ENCODE data around the gene LILRA2.
"Not testable (repeated sequence)": the region's sequence is repeated elsewhere in the genome, so short reads cannot be mapped to it uniquely, and the experiment has no call there.

LILRA2 gene

DNA sequence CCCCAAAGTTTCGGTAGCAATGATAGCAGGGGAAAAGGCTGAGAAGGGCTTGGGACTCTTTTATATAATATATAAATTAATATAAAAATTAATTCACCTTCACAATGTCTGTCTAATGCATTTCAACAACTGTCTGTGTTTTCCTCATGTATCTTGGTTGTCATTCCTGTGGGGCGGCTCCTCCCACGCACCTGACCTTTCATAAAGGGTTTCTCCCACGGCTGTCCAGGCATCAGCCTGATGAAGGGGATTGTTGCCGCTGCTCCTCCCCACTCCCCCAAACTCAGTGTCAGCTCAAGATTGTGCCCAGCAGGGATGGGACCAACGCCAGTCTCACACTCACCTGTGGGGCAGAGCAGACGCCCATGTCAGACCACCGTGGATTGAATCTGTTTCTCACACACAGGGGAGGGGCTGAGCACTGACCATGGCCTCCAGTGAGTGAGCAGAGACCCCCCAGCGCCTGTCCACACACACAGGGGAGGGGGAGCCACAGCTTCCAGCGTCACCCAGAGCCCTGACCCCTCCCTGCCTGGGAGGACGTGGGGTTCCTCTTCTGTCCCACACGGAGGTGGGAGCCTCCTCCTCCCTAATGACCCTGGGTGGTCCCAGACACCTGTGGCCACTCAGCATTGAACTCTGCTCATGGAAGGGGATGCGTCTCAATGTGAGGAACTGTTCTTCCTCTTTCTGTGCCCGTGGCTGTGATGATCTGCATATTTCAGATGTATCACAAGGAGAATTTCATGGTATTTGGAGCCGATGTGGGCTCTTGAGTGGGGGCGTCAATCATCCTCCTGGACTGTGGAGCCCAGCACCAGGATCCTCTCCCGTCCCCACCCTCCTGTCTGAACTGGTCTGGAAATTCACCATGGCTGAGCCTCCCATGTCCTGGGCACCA, 1.6 kb upstream of the LILRA2 start:
- not testable (repeated sequence) for DNase-seq (ENCODE audit: low read depth in 2 of 2)

DNA sequence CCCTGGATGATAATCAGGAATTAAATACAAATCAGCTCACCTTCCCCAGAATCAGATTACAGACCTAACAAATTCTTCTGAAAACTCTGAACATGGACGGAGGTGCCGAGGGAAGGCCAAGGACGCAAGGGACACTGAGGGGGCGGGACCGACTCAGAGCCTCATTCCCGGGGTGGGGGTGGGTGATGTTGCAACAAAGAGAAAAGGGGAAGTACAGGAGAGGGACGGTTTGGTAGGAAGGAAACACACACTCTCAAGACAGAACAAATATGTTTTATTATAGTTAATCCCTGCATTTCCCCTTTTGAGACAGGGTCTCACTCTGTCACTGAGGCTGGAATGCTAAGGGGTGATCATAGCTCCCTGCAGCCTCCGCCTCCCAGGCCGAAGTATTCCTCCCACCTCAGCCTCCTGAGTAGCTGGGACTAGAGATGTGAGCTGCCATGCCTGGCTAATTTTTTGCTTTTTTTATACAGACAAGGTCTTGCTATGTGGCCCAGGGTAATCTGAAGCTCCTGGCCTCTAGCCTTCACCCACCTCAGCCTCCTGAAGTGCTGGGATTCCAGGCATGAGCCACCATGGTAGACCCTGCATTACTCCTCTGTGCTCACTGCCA, 786 bp upstream of the LILRA2 start:
- DNase-seq (ENCODE audit: low read depth in 2 of 2), result no peak

DNA sequence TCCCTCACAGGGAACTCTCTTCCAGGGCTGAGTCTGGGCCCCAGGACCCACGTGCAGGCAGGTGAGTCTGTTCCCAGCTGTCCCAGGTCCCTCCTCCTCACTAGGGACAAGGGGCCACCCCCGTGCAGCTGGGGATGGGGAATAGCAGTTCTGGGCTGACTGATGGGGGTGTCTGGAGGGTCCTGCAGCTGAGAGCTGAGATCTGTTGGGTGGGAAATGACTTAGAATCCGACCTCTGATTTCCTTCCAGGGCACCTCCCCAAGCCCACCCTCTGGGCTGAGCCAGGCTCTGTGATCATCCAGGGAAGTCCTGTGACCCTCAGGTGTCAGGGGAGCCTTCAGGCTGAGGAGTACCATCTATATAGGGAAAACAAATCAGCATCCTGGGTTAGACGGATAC, 461 bp downstream of the LILRA2 start:
- no peak for DNase-seq (ENCODE audit: low read depth in 2 of 2)

DNA sequence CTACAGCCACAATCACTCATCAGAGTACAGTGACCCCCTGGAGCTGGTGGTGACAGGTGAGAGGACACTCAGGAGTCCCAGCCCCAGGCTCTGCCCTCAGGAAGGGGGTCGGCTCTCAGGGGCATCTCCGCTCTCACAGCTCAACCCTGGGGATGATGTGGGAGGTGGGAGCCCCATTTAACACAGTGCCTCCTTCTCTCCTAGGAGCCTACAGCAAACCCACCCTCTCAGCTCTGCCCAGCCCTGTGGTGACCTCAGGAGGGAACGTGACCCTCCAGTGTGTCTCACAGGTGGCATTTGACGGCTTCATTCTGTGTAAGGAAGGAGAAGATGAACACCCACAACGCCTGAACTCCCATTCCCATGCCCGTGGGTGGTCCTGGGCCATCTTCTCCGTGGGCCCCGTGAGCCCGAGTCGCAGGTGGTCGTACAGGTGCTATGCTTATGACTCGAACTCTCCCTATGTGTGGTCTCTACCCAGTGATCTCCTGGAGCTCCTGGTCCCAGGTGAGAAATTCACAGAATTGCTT, 1.0 kb downstream of the LILRA2 start:
- no peak for DNase-seq (ENCODE audit: low read depth in 2 of 2)

DNA sequence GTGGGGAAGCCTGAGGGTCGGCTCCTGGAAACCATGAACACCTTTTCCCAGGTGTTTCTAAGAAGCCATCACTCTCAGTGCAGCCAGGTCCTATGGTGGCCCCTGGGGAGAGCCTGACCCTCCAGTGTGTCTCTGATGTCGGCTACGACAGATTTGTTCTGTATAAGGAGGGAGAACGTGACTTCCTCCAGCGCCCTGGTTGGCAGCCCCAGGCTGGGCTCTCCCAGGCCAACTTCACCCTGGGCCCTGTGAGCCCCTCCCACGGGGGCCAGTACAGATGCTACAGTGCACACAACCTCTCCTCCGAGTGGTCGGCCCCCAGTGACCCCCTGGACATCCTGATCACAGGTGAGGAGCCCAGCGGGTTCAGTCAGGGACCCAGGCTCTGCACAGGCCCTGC, 1.6 kb downstream of the LILRA2 start:
- DNase-seq (ENCODE audit: low read depth in 2 of 2), result not testable (repeated sequence)

DNA sequence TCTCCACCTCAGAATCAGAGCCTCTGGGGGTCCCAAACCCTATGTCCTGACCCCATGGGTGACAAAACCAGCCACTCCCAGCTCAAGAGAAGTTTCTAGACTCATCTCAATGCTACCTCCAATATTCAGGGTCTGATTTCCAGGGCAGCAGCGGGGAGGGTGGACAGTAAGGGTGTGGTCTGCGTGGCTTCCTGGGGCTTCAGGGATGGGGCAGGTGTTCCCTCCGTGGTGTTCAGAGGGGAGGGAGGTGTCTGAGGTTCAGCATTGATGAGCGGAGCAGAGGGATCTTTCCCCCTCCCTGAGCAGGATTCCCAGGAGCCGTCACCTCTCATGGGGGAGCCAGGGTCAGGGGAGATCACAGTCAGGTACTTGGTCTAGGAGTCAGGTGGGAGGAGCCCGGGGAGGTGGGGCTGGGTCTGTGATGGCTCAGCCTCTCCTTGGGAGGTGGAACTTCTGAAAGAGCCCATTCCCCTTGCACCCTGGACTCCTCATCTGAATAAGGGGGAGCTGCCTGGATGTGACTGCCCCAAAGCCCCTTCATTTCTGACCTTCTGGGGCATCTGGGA, 2.9 kb downstream of the LILRA2 start:
- DNase-seq (ENCODE audit: low read depth in 2 of 2), result no peak

DNA sequence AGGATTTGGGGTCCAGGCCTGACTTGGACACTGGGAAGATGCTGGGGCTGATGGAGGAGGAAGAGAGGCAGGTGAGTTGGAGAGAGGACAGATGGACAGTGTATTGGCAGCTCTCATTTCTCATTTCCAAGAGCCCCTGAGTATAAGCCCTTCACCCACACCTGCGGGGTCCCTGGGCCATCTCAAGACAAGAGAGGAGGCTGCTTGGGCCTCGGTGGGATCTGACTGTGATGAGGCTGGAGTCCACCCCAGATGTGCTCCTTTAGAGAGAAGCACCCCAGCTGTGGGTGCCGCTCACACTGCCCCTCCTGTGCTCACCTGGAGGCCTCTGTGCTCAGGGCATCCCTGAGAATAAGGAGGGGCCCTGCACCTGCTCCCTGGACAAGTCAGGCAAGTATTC, 3.7 kb downstream of the LILRA2 start:
- no peak for DNase-seq (ENCODE audit: low read depth in 2 of 2)

DNA sequence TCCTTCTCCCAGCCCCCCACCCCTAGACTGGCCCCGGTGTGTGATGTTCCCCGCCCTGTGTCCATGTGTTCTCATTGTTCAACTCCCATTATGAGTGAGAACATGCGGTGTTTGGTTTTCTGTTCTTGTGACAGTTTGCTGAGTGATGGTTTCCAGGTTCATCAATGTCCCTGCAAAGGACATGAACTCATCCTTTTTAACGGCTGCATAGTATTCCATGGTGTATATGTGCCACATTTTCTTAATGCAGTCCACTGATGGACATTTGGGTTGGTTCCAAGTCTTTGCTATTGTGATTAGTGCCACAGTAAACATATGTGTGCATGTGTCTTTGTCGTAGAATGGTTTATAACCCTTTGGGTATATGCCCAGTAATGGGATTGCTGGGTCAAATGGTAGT, 4.7 kb downstream of the LILRA2 start:
- DNase-seq (ENCODE audit: low read depth in 2 of 2), result not testable (repeated sequence)

DNA sequence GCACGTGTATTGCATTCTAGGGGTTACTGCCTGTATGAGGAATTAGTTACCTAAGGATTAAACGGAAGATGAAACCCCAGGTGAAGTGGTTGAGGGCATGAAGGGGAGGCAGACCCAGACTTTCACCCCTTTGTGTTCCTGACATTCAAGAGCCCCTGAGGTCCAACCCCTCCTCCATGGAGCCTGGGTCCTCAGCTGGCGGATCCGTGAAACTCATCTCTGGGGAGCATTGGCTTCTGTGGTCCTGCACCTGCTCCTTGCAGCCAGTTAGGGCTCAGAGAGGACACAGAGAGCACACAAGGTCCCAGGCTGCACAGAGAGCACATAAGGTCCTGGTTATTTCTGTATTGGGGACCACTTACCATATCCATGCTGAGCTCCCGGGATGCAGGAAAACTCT, 12.8 kb downstream of the LILRA2 start:
- DNase-seq (ENCODE audit: low read depth in 2 of 2), result no peak

DNA sequence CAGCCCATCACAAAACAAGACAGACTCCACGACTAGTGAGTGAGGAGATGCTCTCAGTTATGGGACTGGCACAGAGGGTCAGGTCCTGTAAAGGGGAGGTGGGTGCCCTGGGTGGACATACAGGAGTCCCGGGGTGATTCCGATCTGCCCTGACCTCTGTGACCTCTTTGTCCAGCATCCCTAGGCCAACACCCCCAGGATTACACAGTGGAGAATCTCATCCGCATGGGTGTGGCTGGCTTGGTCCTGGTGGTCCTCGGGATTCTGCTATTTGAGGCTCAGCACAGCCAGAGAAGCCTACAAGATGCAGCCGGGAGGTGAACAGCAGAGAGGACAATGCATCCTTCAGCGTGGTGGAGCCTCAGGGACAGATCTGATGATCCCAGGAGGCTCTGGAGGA, 13.4 kb downstream of the LILRA2 start:
- DNase-seq (ENCODE audit: low read depth in 2 of 2), result no peak

DNA sequence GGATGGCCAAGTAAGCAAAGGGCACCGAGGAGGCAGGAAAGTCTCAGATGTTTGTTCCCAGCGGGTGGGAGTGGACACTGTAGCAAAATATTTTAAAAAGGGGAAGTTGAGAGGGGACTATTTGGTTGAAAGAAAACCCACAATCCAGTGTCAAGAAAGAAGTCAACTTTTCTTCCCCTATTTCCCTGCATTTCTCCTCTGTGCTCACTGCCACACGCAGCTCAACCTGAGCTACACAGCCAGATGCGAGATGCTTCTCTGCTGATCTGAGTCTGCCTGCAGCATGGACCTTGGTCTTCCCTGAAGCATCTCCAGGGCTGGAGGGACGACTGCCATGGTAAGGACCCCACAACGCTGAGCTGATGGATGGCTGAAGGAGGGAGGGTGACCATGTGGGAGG, 19.9 kb downstream of the LILRA2 start, which contains the start of gene LILRA1:
TSS of gene LILRA1 (plus strand) at position 188 of the 400 bp plus-strand sequence. CDS start 613 bp downstream, outside the sequence.
- DNase-seq (ENCODE audit: low read depth in 2 of 2), result not testable (repeated sequence)

DNA sequence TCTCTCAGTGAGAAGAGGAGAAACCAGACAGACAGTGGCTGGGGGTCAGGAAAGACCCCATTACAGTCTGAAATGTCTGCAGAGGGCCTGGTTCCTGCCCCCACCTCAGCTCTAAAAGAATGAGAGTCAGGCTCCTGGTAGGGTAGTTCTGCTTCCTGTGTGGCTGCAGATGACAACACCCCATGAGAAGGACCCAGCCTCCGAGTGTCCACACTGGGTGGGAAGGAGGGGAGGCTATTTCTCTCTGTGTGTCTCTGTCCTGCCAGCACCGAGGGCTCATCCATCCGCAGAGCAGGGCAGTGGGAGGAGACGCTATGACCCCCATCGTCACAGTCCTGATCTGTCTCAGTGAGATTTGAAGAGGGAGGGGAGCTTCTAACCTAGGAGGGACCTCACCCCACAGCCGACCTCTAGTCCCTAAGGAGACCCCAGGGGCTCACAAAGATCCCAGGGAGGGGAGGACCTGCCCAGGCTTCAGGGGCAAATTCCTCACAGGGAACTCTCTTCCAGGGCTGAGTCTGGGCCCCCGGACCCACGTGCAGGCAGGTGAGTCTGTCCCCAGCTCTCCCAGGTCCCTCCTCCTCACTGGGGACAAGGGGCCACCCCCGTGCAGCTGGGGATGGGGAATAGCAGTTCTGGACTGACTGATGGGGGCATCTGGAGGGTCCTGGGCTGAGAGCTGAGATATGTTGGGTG, 20.5 kb downstream of the LILRA2 start:
- not testable (repeated sequence) for DNase-seq (ENCODE audit: low read depth in 2 of 2)

DNA sequence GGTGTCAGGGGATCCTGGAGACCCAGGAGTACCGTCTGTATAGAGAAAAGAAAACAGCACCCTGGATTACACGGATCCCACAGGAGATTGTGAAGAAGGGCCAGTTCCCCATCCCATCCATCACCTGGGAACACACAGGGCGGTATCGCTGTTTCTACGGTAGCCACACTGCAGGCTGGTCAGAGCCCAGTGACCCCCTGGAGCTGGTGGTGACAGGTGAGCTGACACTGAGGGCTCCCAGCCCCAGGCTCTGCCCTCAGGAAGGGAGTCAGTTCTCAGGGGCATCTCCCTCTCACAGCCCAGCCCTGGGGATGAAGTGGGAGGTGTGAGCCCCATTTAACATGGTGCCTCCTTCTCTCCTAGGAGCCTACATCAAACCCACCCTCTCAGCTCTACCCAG, 21.1 kb downstream of the LILRA2 start:
- no peak for DNase-seq (ENCODE audit: low read depth in 2 of 2)

DNA sequence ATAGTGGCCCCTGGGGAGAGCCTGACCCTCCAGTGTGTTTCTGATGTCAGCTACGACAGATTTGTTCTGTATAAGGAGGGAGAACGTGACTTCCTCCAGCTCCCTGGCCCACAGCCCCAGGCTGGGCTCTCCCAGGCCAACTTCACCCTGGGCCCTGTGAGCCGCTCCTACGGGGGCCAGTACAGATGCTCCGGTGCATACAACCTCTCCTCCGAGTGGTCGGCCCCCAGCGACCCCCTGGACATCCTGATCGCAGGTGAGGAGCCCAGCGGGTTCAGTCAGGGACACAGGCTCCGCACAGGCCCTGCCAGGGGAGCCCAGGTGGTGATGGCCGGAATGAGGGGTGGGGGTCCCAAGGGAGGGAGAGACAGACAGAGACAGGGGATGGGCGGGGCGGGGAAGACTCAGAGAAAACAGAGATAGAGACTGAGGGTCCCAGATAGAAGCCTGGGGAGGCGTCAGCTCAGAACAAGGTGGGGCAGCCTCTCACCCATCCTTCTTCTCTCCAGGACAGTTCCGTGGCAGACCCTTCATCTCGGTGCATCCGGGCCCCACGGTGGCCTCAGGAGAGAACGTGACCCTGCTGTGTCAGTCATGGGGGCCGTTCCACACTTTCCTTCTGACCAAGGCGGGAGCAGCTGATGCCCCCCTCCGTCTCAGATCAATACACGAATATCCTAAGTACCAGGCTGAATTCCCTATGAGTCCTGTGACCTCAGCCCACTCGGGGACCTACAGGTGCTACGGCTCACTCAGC, 22.3 kb downstream of the LILRA2 start:
- not testable (repeated sequence) for DNase-seq (ENCODE audit: low read depth in 2 of 2)

DNA sequence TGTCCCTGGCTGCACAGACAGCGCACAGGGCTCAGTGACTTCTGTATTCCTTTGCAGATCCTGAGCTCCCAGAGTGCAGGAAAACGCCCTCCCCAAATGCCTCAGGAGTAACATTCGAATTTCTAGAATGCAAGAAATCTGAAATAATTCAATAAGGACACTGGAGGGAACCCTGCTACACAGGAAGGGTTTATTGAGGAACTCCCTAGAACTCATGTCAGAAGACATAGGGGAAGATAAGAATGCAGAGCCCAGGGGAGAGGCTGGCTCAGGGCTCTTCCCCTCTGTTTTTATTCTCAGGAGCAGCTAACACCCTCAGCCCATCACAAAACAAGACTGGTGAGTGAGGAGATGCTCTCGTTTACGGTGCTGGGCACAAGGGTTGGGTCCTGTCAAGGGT, 26.6 kb downstream of the LILRA2 start:
- DNase-seq (ENCODE audit: low read depth in 2 of 2), result no peak

DNA sequence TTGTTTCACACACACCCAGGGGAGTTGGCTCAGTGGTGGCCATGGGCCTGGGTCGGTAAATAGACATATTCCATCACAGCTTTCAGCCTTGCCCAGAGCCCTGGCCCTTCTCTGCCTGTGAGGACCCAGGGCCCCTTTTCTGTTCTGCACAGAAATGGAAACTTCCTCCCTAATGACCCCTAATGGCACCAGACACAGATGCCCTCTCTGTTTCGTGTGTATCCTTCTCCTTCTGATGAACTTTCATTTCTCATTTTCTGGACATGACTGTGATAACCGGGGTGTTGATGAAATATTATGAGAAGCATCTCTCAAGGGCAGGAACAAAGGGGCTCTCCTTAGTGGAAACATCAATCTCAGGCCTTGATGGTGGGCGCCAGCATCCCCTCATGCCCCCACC, 32.6 kb downstream of the LILRA2 start:
- no peak for DNase-seq (ENCODE audit: low read depth in 2 of 2)

DNA sequence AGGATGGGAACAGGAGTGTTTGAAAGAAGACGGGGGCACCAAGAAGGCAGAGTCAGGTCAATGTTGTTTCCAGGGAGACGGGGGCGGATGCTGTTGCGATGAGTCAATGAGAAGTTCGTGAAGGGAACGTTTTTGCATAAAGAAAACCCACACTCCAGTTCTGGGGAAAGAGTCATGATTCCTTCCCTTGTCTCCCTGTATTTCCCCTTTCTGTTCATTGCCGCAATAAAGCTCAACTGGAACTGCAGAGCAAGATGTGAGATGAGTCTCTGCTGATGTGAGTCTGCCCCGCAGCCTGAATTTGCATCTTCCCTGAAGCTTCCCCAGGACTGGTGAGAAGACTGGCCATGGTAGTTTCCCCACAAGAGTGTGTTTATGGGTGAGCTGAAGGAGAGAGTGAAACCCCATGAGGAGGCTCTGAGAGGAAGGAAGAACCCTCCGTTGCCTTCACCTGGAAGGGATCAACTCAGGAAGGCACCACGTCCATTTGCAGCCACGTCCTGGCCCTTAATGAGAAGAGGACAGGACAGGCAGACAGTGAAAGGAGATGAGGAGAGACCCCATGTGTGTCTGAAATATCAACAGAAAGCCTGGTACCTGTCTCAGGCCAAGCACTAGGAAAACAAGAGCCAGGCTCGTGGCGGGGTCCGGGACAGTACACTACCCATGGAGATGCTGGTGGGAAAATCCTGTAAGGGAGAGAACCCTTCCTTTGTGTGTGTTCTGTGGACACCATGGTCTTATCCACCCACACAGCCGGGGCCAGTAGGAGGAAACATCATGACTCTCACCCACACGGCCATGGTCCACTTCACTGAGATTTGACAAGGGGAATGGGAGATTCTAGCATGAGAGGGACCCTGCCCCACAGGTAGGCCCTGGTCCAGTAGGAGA, 33.5 kb downstream of the LILRA2 start:
- DNase-seq (ENCODE audit: low read depth in 2 of 2), result no peak

DNA sequence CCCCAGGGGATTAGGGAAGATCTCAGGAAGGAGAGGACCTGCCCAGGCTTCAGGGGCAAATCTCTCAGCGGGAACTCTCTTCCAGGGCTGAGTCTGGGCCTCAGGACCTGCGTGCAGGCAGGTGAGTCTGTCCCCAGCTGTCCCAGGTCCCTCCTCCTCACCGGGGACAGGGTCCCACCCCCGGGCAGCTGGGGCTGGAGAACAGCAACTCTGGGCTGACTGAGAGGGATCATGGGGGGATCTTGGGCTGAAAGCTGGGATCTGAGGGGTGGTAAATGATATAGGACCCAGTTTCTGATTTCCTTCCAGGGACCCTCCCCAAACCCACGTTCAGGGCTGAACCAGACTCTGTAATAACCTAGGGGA, 34.2 kb downstream of the LILRA2 start:
- DNase-seq (ENCODE audit: low read depth in 2 of 2), result no peak

DNA sequence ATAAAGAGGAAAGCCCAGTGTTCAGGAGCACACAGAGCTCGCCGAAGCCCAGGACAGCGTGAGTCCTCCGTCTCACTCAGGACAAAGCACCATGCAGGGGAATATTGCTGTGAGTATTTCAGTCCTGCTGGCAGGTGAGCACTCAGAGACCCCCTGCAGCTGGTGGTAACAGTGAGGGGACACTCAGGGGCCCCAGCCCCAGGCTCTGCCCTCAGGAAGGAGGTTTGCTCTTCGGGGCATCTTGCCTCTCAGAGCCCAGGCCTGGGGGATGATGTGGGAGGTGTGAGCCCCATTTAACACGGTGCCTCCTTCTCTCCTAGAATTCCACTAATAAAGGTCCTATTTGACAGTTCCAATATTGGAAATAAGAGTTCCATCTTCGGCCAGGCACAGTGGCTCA, 34.6 kb downstream of the LILRA2 start:
- no peak for DNase-seq (ENCODE audit: low read depth in 2 of 2)

DNA sequence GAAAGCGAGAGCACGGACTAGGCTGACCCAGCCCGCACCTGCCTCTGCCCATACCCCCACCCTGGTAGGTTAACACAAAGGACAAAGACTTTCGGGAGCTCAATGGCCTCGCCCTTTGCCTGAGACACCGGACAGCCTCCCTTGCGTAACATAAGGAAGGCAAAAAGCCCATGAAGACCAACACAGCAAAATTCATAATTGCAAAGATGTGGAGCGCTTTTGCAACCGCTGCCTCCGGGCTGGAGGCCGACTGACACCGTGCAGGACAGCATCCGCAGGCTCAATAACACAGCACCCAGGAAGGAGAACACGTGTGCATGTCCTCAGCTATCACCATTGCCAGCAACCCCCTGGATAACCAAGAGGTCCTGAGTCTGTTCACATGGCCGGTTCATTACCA, 35.2 kb downstream of the LILRA2 start:
- no peak for DNase-seq (ENCODE audit: low read depth in 2 of 2)

Measured in fibroblast of skin of left biceps (primary cell).